ENCODE data around the gene KCNJ11. TPM values are rescaled to one million over a fixed set of nuclear protein-coding genes. Genes with fewer than 3 reads are reported as not detected.

The KCNJ11 gene
- total and polyA plus RNA-seq, 2 experiments from 2014 or later: 0.31 to 10.5 TPM

DNA sequence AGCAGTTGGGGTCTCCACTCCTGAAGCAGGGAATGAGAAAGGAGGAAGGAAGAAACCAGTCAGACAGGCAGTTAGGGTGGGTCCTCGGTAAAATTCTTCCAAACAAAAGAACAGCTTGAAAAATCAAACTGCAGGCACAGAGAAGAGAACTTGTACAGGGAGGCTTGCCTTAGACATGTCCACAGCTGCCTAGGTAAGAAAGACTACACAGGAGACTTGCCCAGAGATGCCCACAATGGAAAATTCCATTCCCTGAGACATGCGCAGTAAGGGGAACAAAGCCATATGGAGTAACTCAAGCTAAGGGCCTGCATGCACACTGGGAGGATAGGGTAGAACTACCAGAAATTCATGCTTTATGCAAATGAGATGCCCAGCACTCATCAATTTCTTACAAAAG lies 9.8 kb downstream of the KCNJ11 start:
- H3K79me2 ChIP-seq: no peaks in the 10 kb centered on the region
- no peaks in the 10 kb centered on the region for H4K20me1 ChIP-seq (ENCODE audit: insufficient read depth, poor library complexity, severe bottlenecking)
- H3K9me3 ChIP-seq (ENCODE audit: low read depth): no peaks in the 10 kb centered on the region
- H3K36me3 ChIP-seq (replicated peaks; ENCODE audit: insufficient read depth, low read depth): no peaks in the 10 kb centered on the region
- DNase-seq (ENCODE audit: low spot score): no peak
- TF ChIP-seq EZH2phosphoT487 (IDR thresholded peaks at IDR 0.05; ENCODE audit: low read depth, severe bottlenecking, unreplicated experiment) (no peak), EZH2 (IDR thresholded peaks at IDR 0.05; ENCODE audit: borderline replicate concordance) (no peak)
- TF ChIP-seq, protein P1, sequence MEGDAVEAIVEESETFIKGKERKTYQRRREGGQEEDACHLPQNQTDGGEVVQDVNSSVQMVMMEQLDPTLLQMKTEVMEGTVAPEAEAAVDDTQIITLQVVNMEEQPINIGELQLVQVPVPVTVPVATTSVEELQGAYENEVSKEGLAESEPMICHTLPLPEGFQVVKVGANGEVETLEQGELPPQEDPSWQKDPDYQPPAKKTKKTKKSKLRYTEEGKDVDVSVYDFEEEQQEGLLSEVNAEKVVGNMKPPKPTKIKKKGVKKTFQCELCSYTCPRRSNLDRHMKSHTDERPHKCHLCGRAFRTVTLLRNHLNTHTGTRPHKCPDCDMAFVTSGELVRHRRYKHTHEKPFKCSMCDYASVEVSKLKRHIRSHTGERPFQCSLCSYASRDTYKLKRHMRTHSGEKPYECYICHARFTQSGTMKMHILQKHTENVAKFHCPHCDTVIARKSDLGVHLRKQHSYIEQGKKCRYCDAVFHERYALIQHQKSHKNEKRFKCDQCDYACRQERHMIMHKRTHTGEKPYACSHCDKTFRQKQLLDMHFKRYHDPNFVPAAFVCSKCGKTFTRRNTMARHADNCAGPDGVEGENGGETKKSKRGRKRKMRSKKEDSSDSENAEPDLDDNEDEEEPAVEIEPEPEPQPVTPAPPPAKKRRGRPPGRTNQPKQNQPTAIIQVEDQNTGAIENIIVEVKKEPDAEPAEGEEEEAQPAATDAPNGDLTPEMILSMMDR (IDR thresholded peaks at IDR 0.05; ENCODE audit: poor library complexity): no peak
- no peak overlapping the region for H3K4me3 ChIP-seq
- H3K4me2 ChIP-seq: no peak overlapping the region
- no peaks in the 10 kb centered on the region for H3K4me1 ChIP-seq (ENCODE audit: insufficient read depth)
- WGBS (ENCODE audit: low lambda C conversion rate, missing lambda C conversion rate): 71% methylated on average over 2 of the region's 2 CpGs
- H3K9me2 ChIP-seq (replicated peaks; ENCODE audit: insufficient read depth): no peaks in the 10 kb centered on the region
- H3K27me3 ChIP-seq: no peaks in the 10 kb centered on the region
- H2AFZ ChIP-seq: no peak overlapping the region
- no peak overlapping the region for H3K27ac ChIP-seq

DNA sequence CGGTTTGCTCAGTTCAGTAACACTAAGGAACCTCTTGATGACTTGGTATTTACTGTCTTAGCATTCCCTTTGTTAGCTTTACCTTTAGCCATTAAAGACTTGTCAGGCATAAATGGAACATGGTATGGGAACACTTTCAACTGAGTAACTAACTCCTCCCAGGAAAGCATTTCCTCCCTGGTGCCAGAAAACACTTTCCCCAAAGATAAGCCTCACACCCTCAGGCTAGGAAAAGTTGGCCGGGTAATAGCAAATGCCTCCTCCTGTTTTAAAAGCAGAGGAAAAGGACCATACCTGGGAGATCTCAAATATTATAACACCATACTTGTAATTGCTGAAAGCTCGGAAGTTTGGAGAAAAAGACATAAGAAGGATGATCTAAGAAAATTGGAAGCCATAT lies 12.0 kb downstream of the KCNJ11 start:
- no peak overlapping the region for H3K27ac ChIP-seq
- 72% methylated on average over 3 of the region's 3 CpGs for WGBS (ENCODE audit: low lambda C conversion rate, missing lambda C conversion rate)

DNA sequence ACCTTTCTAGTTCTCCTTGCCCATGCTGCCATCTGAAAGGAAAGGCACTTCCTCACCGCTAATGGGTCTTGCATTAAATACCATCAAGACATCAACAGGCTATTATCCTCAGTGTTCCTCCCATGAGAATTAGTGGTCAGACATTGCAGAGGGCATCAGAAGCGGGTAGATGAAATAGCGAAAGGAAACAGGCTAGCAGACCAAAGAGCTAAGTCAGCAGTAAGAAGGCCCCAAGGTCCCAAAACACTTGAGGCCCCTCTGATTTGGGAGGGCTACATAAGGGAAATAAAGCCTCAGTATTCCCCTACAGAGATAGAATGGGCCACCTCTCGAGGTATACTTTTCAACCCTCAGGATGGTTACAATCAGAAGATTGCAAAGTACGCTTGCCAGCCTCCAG lies 12.9 kb downstream of the KCNJ11 start:
- Histone ChIP-seq H2AFZ (no peak overlapping the region), H3K79me2 (no peaks in the 10 kb centered on the region), H3K27ac (no peak overlapping the region), H3K9me2 (replicated peaks; ENCODE audit: insufficient read depth) (no peaks in the 10 kb centered on the region), H3K4me2 (no peak overlapping the region), H3K4me3 (no peak overlapping the region), H4K20me1 (ENCODE audit: insufficient read depth, poor library complexity, severe bottlenecking) (no peaks in the 10 kb centered on the region), H3K4me1 (ENCODE audit: insufficient read depth) (no peaks in the 10 kb centered on the region), H3K9me3 (ENCODE audit: low read depth) (peaks cover 15% of the 10 kb centered on the region), H3K27me3 (no peaks in the 10 kb centered on the region), H3K36me3 (replicated peaks; ENCODE audit: insufficient read depth, low read depth) (no peaks in the 10 kb centered on the region)
- TF ChIP-seq, protein P1 (IDR thresholded peaks at IDR 0.05; ENCODE audit: poor library complexity): no peak
- TF ChIP-seq EZH2 (IDR thresholded peaks at IDR 0.05; ENCODE audit: borderline replicate concordance) (no peak), EZH2phosphoT487 (IDR thresholded peaks at IDR 0.05; ENCODE audit: low read depth, severe bottlenecking, unreplicated experiment) (no peak)
- DNase-seq (ENCODE audit: low spot score): no peak
- 96% methylated on average over 5 of the region's 5 CpGs for WGBS (ENCODE audit: low lambda C conversion rate, missing lambda C conversion rate)

More for the DNA sequence above, 12.0 kb downstream of the KCNJ11 start:
- Histone ChIP-seq H3K79me2 (no peaks in the 10 kb centered on the region), H3K27me3 (no peaks in the 10 kb centered on the region), H3K4me1 (ENCODE audit: insufficient read depth) (no peaks in the 10 kb centered on the region), H3K9me2 (replicated peaks; ENCODE audit: insufficient read depth) (no peaks in the 10 kb centered on the region), H3K9me3 (ENCODE audit: low read depth) (peaks cover 6% of the 10 kb centered on the region), H3K36me3 (replicated peaks; ENCODE audit: insufficient read depth, low read depth) (no peaks in the 10 kb centered on the region), H2AFZ (no peak overlapping the region), H4K20me1 (ENCODE audit: insufficient read depth, poor library complexity, severe bottlenecking) (no peaks in the 10 kb centered on the region), H3K4me3 (no peak overlapping the region), H3K4me2 (no peak overlapping the region)
- DNase-seq (ENCODE audit: low spot score): no peak
- TF ChIP-seq EZH2 (IDR thresholded peaks at IDR 0.05; ENCODE audit: borderline replicate concordance): no peak
- no peak for TF ChIP-seq EZH2phosphoT487 (IDR thresholded peaks at IDR 0.05; ENCODE audit: low read depth, severe bottlenecking, unreplicated experiment)
- TF ChIP-seq, protein P1 (IDR thresholded peaks at IDR 0.05; ENCODE audit: poor library complexity): no peak

DNA sequence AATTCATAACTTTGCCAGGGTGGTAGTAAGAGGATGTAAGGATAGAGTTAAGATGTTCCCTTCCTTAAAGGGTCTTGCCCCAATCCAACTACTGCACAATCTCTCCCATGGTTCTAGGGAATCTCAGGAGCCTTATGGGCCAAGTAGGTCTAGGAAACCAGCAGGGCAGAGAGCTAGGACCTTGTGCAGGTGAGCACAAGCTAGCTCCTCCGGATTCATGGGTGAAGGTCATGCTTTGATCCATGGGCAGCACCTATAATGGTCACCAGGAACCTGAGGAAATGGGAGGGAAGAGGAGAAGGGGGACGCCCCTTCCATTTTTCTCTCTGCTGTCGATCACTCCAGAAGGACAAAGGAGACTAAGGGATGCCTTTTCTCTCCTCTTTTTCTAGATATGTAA lies 16.8 kb downstream of the KCNJ11 start:
- Histone ChIP-seq H2AFZ (no peak overlapping the region), H3K79me2 (no peaks in the 10 kb centered on the region), H3K9me3 (ENCODE audit: low read depth) (peaks cover 15% of the 10 kb centered on the region), H4K20me1 (ENCODE audit: insufficient read depth, poor library complexity, severe bottlenecking) (no peaks in the 10 kb centered on the region), H3K27ac (no peak overlapping the region), H3K9me2 (replicated peaks; ENCODE audit: insufficient read depth) (no peaks in the 10 kb centered on the region), H3K4me1 (ENCODE audit: insufficient read depth) (no peaks in the 10 kb centered on the region), H3K27me3 (no peaks in the 10 kb centered on the region), H3K4me3 (no peak overlapping the region), H3K36me3 (replicated peaks; ENCODE audit: insufficient read depth, low read depth) (no peaks in the 10 kb centered on the region), H3K4me2 (no peak overlapping the region)
- no peak for TF ChIP-seq EZH2 (IDR thresholded peaks at IDR 0.05; ENCODE audit: borderline replicate concordance)
- TF ChIP-seq EZH2phosphoT487 (IDR thresholded peaks at IDR 0.05; ENCODE audit: low read depth, severe bottlenecking, unreplicated experiment): no peak
- TF ChIP-seq, protein P1 (IDR thresholded peaks at IDR 0.05; ENCODE audit: poor library complexity): no peak
- 77% methylated on average over 3 of the region's 3 CpGs for WGBS (ENCODE audit: low lambda C conversion rate, missing lambda C conversion rate)
- DNase-seq (ENCODE audit: low spot score): no peak
